K562 (cell line): ENCODE data around the gene CSDE1.

Source experiments
- CBX8 ChIP-seq: fragments of 200-600 bp; sonication (generic); IDR thresholded peaks from 2 replicates; pipeline ENCODE4 v1.6.1; 2012; ENCODE audit warnings: borderline replicate concordance, mixed run types, low read depth, mild to moderate bottlenecking, moderate library complexity, mixed read lengths, low read length, control low read depth, inconsistent platforms; ENCODE audit not compliant: poor library complexity, severe bottlenecking; ENCODE audit errors: extremely low read depth
- GTF2F1 ChIP-seq: IDR thresholded peaks from 2 replicates; pipeline ENCODE4 v1.6.1; 2011; ENCODE audit warnings: low read depth, low read length, improper control_type of control experiment
- HDGF ChIP-seq: fragments of 450-650 bp; IDR thresholded peaks from 2 replicates; pipeline ENCODE4 v1.6.1; 2016
- MEF2A ChIP-seq: IDR thresholded peaks from 2 replicates; pipeline ENCODE4 v1.6.1; 2011; ENCODE audit warnings: low read depth, mild to moderate bottlenecking, low read length, moderate library complexity; ENCODE audit not compliant: control insufficient read depth
- MYC ChIP-seq, 2 experiments: fragments of 250-450 bp in 1 of 2; sonication (Bioruptor Pico) in 1 of 2; IDR thresholded peaks; 2 replicates each; pipeline versions ENCODE4 v1.5.1 to v1.6.1; 2012 to 2021; ENCODE audit warnings: low read depth in 2 of 2, borderline replicate concordance in 1 of 2, improper control_type of control experiment in 1 of 2, low read length in 1 of 2, mild to moderate bottlenecking in 1 of 2, moderate library complexity in 1 of 2
- PTBP1 ChIP-seq: fragments of 200-400 bp; formaldehyde crosslinking; IDR thresholded peaks from 2 replicates; pipeline ENCODE4 v1.6.1; 2017; ENCODE audit warnings: low read depth, low read length
- ZNF274 ChIP-seq: IDR thresholded peaks from 2 replicates; pipeline ENCODE4 v1.6.1; 2011; ENCODE audit warnings: low read depth, mild to moderate bottlenecking, low read length, moderate library complexity, borderline replicate concordance
- TF ChIP-seq, protein P1 (sequence below): sonication (generic); formaldehyde crosslinking; IDR thresholded peaks from 2 replicates; pipeline ENCODE4 v1.8.1; 2023; ENCODE audit warnings: mild to moderate bottlenecking, missing genetic modification reagents
- TF ChIP-seq, protein P2 (sequence below), 2 experiments: IDR thresholded peaks; 2 replicates each; pipeline ENCODE4 v1.6.1; 2011; ENCODE audit warnings: borderline replicate concordance in 1 of 2, control low read depth in 1 of 2, low read depth in 1 of 2, low read length in 1 of 2, mild to moderate bottlenecking in 1 of 2, mixed read lengths in 1 of 2, moderate library complexity in 1 of 2; ENCODE audit not compliant: insufficient read depth in 1 of 2, insufficient read length in 1 of 2, poor library complexity in 1 of 2, severe bottlenecking in 1 of 2; ENCODE audit errors: extremely low read depth in 1 of 2
- TF ChIP-seq, protein P3 (sequence below): sonication (generic); formaldehyde crosslinking; IDR thresholded peaks from 2 replicates; pipeline ENCODE4 v1.9.0; 2022; ENCODE audit warnings: mild to moderate bottlenecking, missing genetic modification reagents

DNA sequence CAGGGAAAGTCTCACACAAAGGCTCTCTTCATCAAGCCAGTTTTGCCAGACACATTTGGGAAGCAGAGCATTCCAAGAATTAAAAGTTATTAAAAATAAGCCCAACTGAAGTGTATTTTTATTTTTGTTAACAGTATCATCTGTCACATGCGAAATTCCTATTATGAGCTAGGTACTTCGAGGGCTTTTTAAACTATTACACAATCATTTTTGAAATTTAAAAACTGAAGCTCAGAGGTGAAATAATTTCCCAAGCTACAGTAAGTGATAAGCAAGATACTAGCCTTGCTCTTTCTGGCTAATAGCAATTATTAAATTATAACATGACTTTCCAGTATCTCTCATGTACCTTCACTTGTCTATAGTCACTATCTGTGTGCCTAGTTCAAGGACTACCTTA is 29.2 kb downstream of the CSDE1 start:
- no peak for TF ChIP-seq ZNF274
- no peak for TF ChIP-seq CBX8
- TF ChIP-seq, protein P1, sequence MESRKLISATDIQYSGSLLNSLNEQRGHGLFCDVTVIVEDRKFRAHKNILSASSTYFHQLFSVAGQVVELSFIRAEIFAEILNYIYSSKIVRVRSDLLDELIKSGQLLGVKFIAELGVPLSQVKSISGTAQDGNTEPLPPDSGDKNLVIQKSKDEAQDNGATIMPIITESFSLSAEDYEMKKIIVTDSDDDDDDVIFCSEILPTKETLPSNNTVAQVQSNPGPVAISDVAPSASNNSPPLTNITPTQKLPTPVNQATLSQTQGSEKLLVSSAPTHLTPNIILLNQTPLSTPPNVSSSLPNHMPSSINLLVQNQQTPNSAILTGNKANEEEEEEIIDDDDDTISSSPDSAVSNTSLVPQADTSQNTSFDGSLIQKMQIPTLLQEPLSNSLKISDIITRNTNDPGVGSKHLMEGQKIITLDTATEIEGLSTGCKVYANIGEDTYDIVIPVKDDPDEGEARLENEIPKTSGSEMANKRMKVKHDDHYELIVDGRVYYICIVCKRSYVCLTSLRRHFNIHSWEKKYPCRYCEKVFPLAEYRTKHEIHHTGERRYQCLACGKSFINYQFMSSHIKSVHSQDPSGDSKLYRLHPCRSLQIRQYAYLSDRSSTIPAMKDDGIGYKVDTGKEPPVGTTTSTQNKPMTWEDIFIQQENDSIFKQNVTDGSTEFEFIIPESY (CRISPR knock-in tag), result no peak
- no peak for TF ChIP-seq HDGF
- TF ChIP-seq, protein P2, sequence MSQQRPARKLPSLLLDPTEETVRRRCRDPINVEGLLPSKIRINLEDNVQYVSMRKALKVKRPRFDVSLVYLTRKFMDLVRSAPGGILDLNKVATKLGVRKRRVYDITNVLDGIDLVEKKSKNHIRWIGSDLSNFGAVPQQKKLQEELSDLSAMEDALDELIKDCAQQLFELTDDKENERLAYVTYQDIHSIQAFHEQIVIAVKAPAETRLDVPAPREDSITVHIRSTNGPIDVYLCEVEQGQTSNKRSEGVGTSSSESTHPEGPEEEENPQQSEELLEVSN (IDR thresholded peaks at IDR 0.05; ENCODE audit: borderline replicate concordance in 1 of 2, extremely low read depth in 1 of 2, insufficient read depth in 1 of 2, insufficient read length in 1 of 2, low read depth in 1 of 2, low read length in 1 of 2, poor library complexity in 1 of 2, severe bottlenecking in 1 of 2), result no peak
- TF ChIP-seq MYC (IDR thresholded peaks at IDR 0.05; ENCODE audit: low read depth, low read length), result no peak
- no peak for TF ChIP-seq MYC (CRISPR knock-in tag; IDR thresholded peaks at IDR 0.05; ENCODE audit: borderline replicate concordance, low read depth)
- TF ChIP-seq MEF2A, result no peak
- no peak for TF ChIP-seq GTF2F1
- TF ChIP-seq, protein P3, sequence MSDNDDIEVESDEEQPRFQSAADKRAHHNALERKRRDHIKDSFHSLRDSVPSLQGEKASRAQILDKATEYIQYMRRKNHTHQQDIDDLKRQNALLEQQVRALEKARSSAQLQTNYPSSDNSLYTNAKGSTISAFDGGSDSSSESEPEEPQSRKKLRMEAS (CRISPR knock-in tag), result no peak
- TF ChIP-seq PTBP1, result no peak
